GM12872 (cell line): ENCODE results near the gene PDE2A.

ENCODE experiments used
- TF ChIP-seq, protein P1 (sequence below): IDR thresholded peaks from 3 replicates; pipeline ENCODE4 v1.5.1; 2011; ENCODE audit warnings: low read depth, mild to moderate bottlenecking, low read length, moderate library complexity; ENCODE audit not compliant: insufficient read depth

Gene PDE2A

DNA sequence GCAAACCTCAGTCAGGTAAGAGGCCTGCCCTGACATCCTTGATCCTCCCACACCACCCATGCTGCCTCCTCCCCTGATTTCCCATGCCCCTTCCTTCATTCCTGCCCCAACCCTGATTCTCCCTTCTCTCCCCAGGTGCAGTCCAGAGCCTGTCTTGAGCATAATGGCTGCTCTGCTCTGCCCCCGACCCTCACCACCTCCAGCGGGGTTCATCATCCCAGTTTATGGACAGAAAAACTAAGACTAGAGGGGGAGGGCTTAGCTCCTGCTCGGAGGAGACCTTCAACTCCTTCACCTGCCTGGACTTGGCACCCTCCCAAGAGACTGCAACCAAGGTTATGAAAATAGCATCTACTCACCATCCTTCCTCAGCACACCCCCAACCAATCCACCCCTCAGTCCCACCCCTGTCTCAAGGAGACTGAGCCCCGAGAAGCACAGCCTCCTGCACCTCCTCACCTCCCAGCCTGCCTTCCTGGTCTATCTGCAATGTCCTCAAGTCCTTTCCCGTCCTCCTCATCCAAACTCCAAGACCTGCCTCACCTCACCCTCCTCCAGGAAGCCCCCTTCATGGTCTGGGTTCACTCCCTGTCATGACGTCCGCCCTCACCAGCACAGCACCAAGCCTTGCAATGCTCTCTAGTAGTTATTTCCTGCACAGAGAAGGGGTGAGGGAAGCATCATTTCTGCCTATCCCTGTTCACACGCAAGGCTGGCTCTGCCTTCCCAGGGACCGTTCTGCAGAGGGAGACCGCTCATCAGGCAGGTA lies 103.1 kb downstream of the PDE2A start:
- TF ChIP-seq, protein P1, sequence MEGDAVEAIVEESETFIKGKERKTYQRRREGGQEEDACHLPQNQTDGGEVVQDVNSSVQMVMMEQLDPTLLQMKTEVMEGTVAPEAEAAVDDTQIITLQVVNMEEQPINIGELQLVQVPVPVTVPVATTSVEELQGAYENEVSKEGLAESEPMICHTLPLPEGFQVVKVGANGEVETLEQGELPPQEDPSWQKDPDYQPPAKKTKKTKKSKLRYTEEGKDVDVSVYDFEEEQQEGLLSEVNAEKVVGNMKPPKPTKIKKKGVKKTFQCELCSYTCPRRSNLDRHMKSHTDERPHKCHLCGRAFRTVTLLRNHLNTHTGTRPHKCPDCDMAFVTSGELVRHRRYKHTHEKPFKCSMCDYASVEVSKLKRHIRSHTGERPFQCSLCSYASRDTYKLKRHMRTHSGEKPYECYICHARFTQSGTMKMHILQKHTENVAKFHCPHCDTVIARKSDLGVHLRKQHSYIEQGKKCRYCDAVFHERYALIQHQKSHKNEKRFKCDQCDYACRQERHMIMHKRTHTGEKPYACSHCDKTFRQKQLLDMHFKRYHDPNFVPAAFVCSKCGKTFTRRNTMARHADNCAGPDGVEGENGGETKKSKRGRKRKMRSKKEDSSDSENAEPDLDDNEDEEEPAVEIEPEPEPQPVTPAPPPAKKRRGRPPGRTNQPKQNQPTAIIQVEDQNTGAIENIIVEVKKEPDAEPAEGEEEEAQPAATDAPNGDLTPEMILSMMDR: no peak

DNA sequence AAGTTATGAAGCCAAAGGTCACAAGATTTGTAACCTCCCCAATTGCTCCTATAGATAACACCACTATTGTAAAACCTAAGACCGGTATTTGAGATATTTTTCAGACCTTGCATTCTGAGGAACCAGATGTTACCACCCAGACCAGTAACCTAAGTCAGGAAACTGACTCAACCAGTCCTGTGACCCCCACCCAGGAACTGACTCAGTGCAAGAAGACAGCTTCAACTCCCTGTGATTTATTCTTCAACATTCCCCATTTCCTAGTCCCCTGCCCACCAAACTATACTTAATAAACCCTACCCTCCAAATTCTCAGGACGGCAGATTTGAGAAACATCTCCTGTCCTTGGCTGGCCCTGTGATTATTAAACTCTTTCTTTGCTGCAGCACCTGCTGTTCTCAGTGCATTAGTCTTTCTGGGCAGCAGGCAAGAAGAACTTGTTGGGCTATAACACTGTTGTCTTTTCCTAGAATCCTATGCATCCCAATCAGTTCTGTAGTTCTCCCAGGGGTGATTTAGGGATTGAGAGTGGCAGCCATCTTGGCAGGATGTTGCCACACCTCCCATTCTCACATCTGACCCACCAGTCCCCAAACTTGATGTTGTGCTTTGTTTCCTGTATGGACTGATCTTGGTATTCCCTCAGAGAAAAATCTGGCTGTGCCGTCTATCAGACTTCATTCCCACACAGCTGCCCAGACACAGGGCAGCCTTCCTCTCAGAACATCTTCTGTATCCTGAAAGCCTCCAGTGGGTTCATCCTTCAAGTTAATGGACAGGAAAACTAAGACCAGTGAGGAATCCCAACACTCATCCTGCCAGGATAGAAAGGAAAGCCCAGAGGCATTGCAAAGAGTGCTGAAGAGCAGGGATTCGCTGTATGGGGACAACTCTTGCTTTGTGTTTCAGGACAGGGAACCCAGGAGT lies 104.0 kb downstream of the PDE2A start:
- TF ChIP-seq, protein P1: no peak

- TF ChIP-seq, protein P1: no peak
Measured at GRCh38 chr11:72568861-72569260, 105.4 kb downstream of the PDE2A start.

DNA sequence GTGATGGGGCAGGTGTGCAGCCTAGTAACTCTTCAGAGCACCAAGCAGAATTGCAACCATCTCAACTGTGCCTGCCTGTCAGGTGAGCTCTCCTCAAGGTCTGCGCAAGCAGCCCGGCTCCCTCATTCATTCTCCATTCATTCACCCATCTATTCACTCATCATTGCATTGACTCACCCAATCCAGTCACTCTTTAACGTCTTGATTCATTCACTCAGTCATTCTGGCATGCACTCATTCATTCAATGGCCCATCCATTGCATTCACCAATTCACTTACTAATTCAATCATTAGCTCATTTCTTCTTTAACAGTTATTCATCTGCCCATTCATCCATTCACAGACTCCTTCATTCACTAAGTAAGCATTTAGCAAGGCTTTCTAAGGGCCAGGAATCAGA lies 111.8 kb downstream of the PDE2A start:
- TF ChIP-seq, protein P1: no peak

DNA sequence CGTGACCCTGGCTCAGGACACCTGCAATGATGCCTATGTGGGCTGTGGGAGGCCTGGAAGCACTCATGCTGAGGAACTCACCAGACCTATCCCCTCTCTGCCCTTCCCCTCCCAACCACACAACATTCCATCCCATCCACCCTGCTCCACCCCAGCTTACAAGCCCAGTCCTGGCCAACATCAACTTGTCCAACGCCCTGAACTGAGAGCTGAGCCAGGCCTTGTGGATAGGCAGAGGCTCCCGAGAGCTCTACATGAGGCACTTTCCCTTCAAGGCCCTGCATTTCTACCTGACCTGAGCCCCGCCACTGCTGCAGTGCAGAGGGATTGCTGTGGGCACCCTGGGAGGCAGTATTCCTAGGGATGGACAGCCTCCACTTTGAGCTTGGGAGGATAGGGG lies 112.4 kb downstream of the PDE2A start:
- TF ChIP-seq, protein P1: no peak

- TF ChIP-seq, protein P1: no peak
Measured at GRCh38 chr11:72556433-72556832, 117.8 kb downstream of the PDE2A start.

DNA sequence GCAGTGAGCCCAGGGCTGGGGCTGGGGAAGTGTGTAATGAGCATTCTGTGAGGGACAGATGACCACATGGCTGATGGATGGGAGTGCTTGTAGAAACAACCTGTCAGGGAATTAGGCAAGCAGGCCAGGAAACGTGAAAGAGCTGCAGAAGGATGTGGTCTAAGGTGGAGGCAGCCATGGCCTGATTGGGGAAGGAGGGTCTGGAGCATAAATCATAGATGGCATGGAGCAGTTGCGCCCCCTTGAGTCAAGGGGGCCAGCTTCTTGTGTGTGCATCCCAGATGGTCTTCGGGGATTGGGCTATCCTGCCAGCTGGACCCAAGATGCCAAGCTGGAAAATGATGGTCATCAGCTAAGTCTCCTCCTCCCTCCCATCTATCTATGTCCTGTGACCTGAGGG lies 120.5 kb downstream of the PDE2A start:
- TF ChIP-seq, protein P1: peak; percentile 63
